HEK293T (cell line): ENCODE results near the gene DQX1.
"Not testable (repeated sequence)": the region's sequence is repeated elsewhere in the genome, so short reads cannot be mapped to it uniquely, and the experiment has no call there.

ENCODE experiments used
- ARNT ChIP-seq: fragments of 450-650 bp; IDR thresholded peaks from 2 replicates; pipeline ENCODE4 v1.6.1; 2017; ENCODE audit warnings: mild to moderate bottlenecking
- BHLHE40 ChIP-seq: fragments of 450-650 bp; IDR thresholded peaks from 2 replicates; pipeline ENCODE4 v1.6.1; 2016; ENCODE audit warnings: mild to moderate bottlenecking, moderate library complexity, borderline replicate concordance
- FOXA1 ChIP-seq: fragments of 450-650 bp; IDR thresholded peaks from 2 replicates; pipeline ENCODE4 v1.6.1; 2016; ENCODE audit warnings: mild to moderate bottlenecking
- FOXK2 ChIP-seq: fragments of 450-650 bp; IDR thresholded peaks from 2 replicates; pipeline ENCODE4 v1.6.1; 2016; ENCODE audit warnings: mild to moderate bottlenecking
- FOXM1 ChIP-seq: fragments of 450-650 bp; IDR thresholded peaks from 2 replicates; pipeline ENCODE4 v1.6.1; 2017; ENCODE audit warnings: mild to moderate bottlenecking, borderline replicate concordance
- SP1 ChIP-seq: fragments of 450-650 bp; IDR thresholded peaks from 2 replicates; pipeline ENCODE4 v1.6.1; 2017
- TARDBP ChIP-seq: fragments of 450-650 bp; IDR thresholded peaks from 2 replicates; pipeline ENCODE4 v1.6.1; 2016

DNA sequence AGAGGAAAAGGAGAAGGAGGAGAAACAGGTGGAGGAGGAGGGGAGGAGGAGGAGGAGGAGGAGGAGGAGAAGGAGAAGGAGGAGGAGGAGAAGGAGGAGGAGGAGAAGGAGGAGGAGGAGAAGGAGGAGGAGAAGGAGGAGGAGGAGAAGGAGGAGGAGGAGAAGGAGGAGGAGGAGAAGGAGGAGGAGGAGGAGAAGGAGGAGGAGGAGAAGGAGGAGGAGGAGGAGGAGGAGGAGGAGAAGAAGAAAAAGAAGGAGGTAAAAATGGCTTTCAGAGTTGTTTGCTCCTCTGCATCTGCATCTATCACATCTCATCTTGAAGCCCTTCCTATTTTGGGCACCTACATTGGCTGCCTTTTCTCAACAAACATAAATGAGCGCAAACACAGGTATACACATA lies 35.0 kb upstream of the DQX1 start:
- TF ChIP-seq ARNT, BHLHE40, TARDBP, FOXK2, SP1, FOXM1, FOXA1: not testable (repeated sequence)
